ENCODE measurements around the gene TPPP. TPM values are rescaled to one million over a fixed set of nuclear protein-coding genes. Genes with fewer than 3 reads are reported as not detected.
"Not testable (repeated sequence)": the region's sequence is repeated elsewhere in the genome, so short reads cannot be mapped to it uniquely, and the experiment has no call there.

TPPP gene
- total RNA-seq, 4 donors from 2014 or later = 10.5 to 22.2 (median 16.2) TPM

- TF ChIP-seq POLR2A (IDR thresholded peaks at IDR 0.05) (no peak), CTCF (IDR thresholded peaks at IDR 0.05) (no peak), EP300 (IDR thresholded peaks at IDR 0.05) (no peak), POLR2AphosphoS5 (IDR thresholded peaks at IDR 0.05) (no peak)
- no peaks in the 10 kb centered on the region for H3K4me1 ChIP-seq
- H3K27me3 ChIP-seq = no peaks in the 10 kb centered on the region
- H3K36me3 ChIP-seq = no peaks in the 10 kb centered on the region
- no peak overlapping the region for H3K4me3 ChIP-seq
- DNase-seq (ENCODE audit: low spot score in 2 of 2) = peak in 1 of 2 donors; percentile 61
- no peak overlapping the region for H3K27ac ChIP-seq
- 81% methylated on average over 16 of the region's 17 CpGs for WGBS
- no peaks in the 10 kb centered on the region for H3K9me3 ChIP-seq
These were observed 8.4 kb downstream of the TPPP start for GRCh38 chr5:684751-685216.

GRCh38 chr5:683551-684481, 9.3 kb downstream of the TPPP start:
- WGBS = 72% methylated on average over 17 of the region's 30 CpGs
- TF ChIP-seq POLR2AphosphoS5 (IDR thresholded peaks at IDR 0.05) = no peak
- TF ChIP-seq POLR2A (IDR thresholded peaks at IDR 0.05) = no peak
- TF ChIP-seq CTCF (IDR thresholded peaks at IDR 0.05) = no peak
- TF ChIP-seq EP300 (IDR thresholded peaks at IDR 0.05) = no peak
- DNase-seq (ENCODE audit: low spot score in 2 of 2) = peak in 1 of 2 donors; percentile 74
- H3K4me1 ChIP-seq = no peaks in the 10 kb centered on the region
- no peak overlapping the region for H3K27ac ChIP-seq
- H3K36me3 ChIP-seq = no peaks in the 10 kb centered on the region
- no peaks in the 10 kb centered on the region for H3K9me3 ChIP-seq
- H3K27me3 ChIP-seq = no peaks in the 10 kb centered on the region
- H3K4me3 ChIP-seq = no peak overlapping the region

GRCh38 chr5:682651-683358, 10.3 kb downstream of the TPPP start:
- H3K4me1 ChIP-seq, H3K27ac ChIP-seq, H3K36me3 ChIP-seq, H3K9me3 ChIP-seq, H3K27me3 ChIP-seq, H3K4me3 ChIP-seq: not testable (repeated sequence)
- WGBS = 93% methylated on average over 9 of the region's 17 CpGs
- peak in 1 of 2 donors; percentile 56 for DNase-seq (ENCODE audit: low spot score in 2 of 2)

GRCh38 chr5:682216-682615, 10.9 kb downstream of the TPPP start:
- H3K9me3 ChIP-seq; H3K4me1 ChIP-seq; H3K27ac ChIP-seq; DNase-seq (ENCODE audit: low spot score in 2 of 2); H3K27me3 ChIP-seq; H3K4me3 ChIP-seq; H3K36me3 ChIP-seq: not testable (repeated sequence)
- no CpG with 5 or more reads among the region's 3 CpGs for WGBS

- H3K27ac ChIP-seq; DNase-seq (ENCODE audit: low spot score in 2 of 2); H3K27me3 ChIP-seq; H3K4me1 ChIP-seq; H3K4me3 ChIP-seq; H3K9me3 ChIP-seq; H3K36me3 ChIP-seq: not testable (repeated sequence)
- WGBS = 95% methylated on average over 12 of the region's 17 CpGs
These were observed 11.6 kb downstream of the TPPP start for GRCh38 chr5:681317-682191.

- WGBS = 85% methylated on average over 13 of the region's 13 CpGs
- DNase-seq (ENCODE audit: low spot score in 2 of 2) = not testable (repeated sequence)
These were observed 12.3 kb downstream of the TPPP start for GRCh38 chr5:680836-681235.

GRCh38 chr5:680118-680795, 12.9 kb downstream of the TPPP start:
- not testable (repeated sequence) for H3K4me3 ChIP-seq; H3K4me1 ChIP-seq; DNase-seq (ENCODE audit: low spot score in 2 of 2); H3K9me3 ChIP-seq; H3K27me3 ChIP-seq; H3K36me3 ChIP-seq; H3K27ac ChIP-seq
- 67% methylated on average over 1 of the region's 32 CpGs for WGBS

More at GRCh38 chr5:680836-681235, 12.3 kb downstream of the TPPP start:
- H3K9me3 ChIP-seq, H3K4me3 ChIP-seq, H3K27me3 ChIP-seq, H3K36me3 ChIP-seq, H3K27ac ChIP-seq, H3K4me1 ChIP-seq: not testable (repeated sequence)

- not testable (repeated sequence) for H3K27ac ChIP-seq, H3K36me3 ChIP-seq, H3K4me1 ChIP-seq, H3K27me3 ChIP-seq, H3K4me3 ChIP-seq, H3K9me3 ChIP-seq
- 88% methylated on average over 5 of the region's 17 CpGs for WGBS
- peak in 1 of 2 donors; percentile 56 for DNase-seq (ENCODE audit: low spot score in 2 of 2)
These were observed 13.8 kb downstream of the TPPP start for GRCh38 chr5:679166-679895.

- DNase-seq (ENCODE audit: low spot score in 2 of 2) = peak in 1 of 2 donors; percentile 67
- not testable (repeated sequence) for H3K27ac ChIP-seq
- 93% methylated on average over 3 of the region's 16 CpGs for WGBS
These were observed 14.6 kb downstream of the TPPP start for GRCh38 chr5:678521-678920.

More at GRCh38 chr5:678521-678920, 14.6 kb downstream of the TPPP start:
- not testable (repeated sequence) for H3K27me3 ChIP-seq, H3K4me3 ChIP-seq, H3K9me3 ChIP-seq, H3K36me3 ChIP-seq
- peaks cover 14% of the 10 kb centered on the region for H3K4me1 ChIP-seq
